BJ (cell line): ENCODE results near the gene ACAP2. TPM values are rescaled to one million over a fixed set of nuclear protein-coding genes. Genes with fewer than 3 reads are reported as not detected.

Experiments used
- CTCF ChIA-PET: fragments of 350-600 bp; formaldehyde crosslinking; extraction: SDS; loops from one replicate; lab custom pipeline; 2021; ENCODE audit warnings: antibody characterized with exemption, inconsistent platforms; lab: Yijun Ruan, JAX
- POLR2A ChIA-PET: fragments of 300-600 bp; sonication (Branson Sonifier 250); formaldehyde crosslinking; extraction: SDS; loops from one replicate; lab custom pipeline; 2021; ENCODE audit warnings: antibody characterized with exemption; lab: Charles Lee
- DNase-seq: peaks from one replicate; pipeline ENCODE4 v3.0.0-alpha.2; 2011; ENCODE audit warnings: low read depth
- H3K27me3 ChIP-seq: 2 replicates; pipeline ENCODE4 v1.6.0; 2011; ENCODE audit warnings: low read length; ENCODE audit not compliant: control insufficient read depth, insufficient read depth
- H3K36me3 ChIP-seq: 2 replicates; pipeline ENCODE4 v1.5.1; 2011; ENCODE audit warnings: low read length; ENCODE audit not compliant: control insufficient read depth, insufficient read depth
- H3K4me3 ChIP-seq: 2 replicates; pipeline ENCODE4 v1.5.1; 2011; ENCODE audit warnings: low read depth, mild to moderate bottlenecking, control low read depth, low read length
- polyA plus RNA-seq: library from polyadenylated mRNA; depleted of rRNA; stranded (reverse); fragments of >200 nt; gene quantifications from 2 replicates; pipeline ENCODE4 v1.2.3, GENCODE V29; 2011
- TF ChIP-seq, protein P1 (sequence below): IDR thresholded peaks from 2 replicates; pipeline ENCODE4 v1.5.1; 2011; ENCODE audit warnings: low read depth, mild to moderate bottlenecking, control low read depth, inconsistent platforms, low read length, moderate library complexity; ENCODE audit not compliant: insufficient read depth

Gene ACAP2
- polyA plus RNA-seq, 1 experiment: 12.5 TPM

DNA sequence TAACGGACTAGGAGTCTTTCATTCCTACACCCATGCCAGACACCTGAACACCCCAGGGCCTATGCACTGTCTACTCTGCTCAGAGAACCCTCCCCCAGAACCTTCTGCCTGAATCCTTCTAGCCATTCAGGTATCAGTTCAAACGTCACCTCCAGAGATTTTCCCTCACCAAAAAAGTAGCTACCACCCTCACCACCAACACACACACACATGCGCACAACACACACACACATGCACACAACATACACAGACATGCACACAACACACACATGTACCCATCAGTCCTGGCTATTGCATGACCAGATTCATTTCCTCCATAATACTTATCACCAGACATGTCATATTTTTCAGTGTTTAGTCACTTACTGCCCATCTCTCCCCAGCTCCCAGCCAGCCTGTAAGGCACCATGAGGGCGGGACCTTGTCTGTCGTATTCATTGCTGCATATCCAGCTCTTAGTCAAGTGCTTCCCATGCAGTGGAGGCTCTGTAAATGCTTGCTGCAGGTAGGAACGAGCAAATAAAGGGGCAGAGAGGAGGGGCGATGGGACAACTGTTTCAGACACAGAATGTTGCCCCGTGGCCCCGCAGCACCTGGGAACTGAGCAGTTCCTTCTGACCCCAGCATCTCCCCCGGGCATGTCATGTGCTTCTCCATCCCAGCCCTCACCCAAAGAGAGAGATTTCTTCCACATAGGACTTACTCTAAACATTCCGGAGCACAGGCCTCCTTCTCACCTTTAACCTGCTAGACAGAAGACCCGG is 201.0 kb downstream of the ACAP2 start:
- POLR2A ChIA-PET: no interaction called here
- H3K36me3 ChIP-seq: no peaks in the 10 kb centered on the region; the same call in 1 of the 2 replicates
- CTCF ChIA-PET: interaction anchor here (1.2 to 1.9 kb wide), 2 partner anchors 15 to 559 kb away, joined by 3 to 4 read pairs; no protein-coding TSS in a partner anchor
- no peak overlapping the region for H3K4me3 ChIP-seq
- no peaks in the 10 kb centered on the region for H3K27me3 ChIP-seq
- no peak for DNase-seq
- TF ChIP-seq, protein P1, sequence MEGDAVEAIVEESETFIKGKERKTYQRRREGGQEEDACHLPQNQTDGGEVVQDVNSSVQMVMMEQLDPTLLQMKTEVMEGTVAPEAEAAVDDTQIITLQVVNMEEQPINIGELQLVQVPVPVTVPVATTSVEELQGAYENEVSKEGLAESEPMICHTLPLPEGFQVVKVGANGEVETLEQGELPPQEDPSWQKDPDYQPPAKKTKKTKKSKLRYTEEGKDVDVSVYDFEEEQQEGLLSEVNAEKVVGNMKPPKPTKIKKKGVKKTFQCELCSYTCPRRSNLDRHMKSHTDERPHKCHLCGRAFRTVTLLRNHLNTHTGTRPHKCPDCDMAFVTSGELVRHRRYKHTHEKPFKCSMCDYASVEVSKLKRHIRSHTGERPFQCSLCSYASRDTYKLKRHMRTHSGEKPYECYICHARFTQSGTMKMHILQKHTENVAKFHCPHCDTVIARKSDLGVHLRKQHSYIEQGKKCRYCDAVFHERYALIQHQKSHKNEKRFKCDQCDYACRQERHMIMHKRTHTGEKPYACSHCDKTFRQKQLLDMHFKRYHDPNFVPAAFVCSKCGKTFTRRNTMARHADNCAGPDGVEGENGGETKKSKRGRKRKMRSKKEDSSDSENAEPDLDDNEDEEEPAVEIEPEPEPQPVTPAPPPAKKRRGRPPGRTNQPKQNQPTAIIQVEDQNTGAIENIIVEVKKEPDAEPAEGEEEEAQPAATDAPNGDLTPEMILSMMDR: no peak

GRCh38 chr3:195240939-195241338 is 201.9 kb downstream of the ACAP2 start:
- TF ChIP-seq, protein P1: no peak
- H3K4me3 ChIP-seq: no peak overlapping the region
- DNase-seq: no peak
- no peaks in the 10 kb centered on the region for H3K27me3 ChIP-seq
- H3K36me3 ChIP-seq: no peaks in the 10 kb centered on the region; the same call in 1 of the 2 replicates
- CTCF ChIA-PET: interaction anchor here (1.2 to 1.9 kb wide), 2 partner anchors 16 to 569 kb away, joined by 4 to 5 read pairs; partner anchors contain the start of gene LSG1
- POLR2A ChIA-PET: no interaction called here

GRCh38 chr3:195240171-195240701 is 202.6 kb downstream of the ACAP2 start:
- H3K36me3 ChIP-seq: no peaks in the 10 kb centered on the region; the same call in 1 of the 2 replicates
- no peaks in the 10 kb centered on the region for H3K27me3 ChIP-seq
- TF ChIP-seq, protein P1: no peak
- DNase-seq: no peak
- ChIA-PET CTCF (interaction anchor here (1.2 kb wide), 1 partner anchor 568 kb away, joined by 5 read pairs; the partner anchor contains the start of gene LSG1), POLR2A (no interaction called here)
- no peak overlapping the region for H3K4me3 ChIP-seq

DNA sequence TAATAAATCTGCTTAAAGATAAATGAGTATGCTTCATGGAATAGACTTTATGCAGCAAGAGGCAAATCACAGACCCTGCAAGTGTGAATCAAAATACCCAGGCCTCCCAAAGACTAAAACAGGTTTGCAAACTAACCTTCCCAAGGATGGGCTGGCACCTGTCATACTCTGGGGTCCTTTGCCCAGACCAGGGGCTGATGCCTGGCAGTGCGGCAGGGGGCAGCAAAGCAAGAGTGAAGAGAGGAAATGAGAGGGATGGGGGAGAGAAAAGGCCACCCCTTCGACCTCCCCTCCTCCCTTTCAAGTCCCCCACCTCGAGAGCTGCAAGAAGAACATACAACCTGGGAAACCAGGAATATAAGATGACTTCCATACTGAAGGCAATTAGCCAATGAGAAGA is 203.7 kb downstream of the ACAP2 start:
- no peaks in the 10 kb centered on the region for H3K27me3 ChIP-seq
- CTCF ChIA-PET: interaction anchor here (0.8 to 1.1 kb wide), 3 partner anchors 12 to 557 kb away, joined by 3 read pairs; no protein-coding TSS in a partner anchor
- no peak for DNase-seq
- no peak overlapping the region for H3K4me3 ChIP-seq
- TF ChIP-seq, protein P1: no peak
- H3K36me3 ChIP-seq: no peaks in the 10 kb centered on the region; the same call in 1 of the 2 replicates
- POLR2A ChIA-PET: no interaction called here

DNA sequence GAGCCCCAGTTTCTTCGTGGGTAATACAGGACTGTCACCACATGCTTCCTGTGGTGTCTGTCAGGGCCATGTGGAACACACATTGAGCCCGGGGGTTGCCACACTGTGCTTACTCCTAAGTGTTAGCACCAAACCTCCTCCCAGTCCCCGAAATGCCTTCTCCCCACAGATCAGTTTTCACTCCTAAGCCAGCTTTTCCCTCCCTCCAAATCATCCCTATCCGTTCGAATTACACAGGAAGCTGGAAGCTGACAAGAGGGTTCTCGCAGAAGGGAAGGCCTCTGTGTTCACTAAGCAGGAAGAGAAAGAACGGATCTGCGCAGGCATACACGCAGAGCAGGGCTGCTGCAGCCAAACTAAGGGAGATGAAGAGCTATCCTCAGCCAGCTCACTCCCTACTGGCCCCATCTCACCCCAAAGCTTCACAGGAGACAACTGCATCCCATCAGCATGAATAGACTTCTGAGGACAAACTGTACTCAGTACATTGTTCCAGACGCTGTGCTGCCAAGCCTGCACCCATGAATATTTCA is 204.2 kb downstream of the ACAP2 start:
- DNase-seq: no peak
- POLR2A ChIA-PET: no interaction called here

More for the DNA sequence above, 204.2 kb downstream of the ACAP2 start:
- CTCF ChIA-PET: interaction anchor here (1.0 to 1.1 kb wide), 2 partner anchors 11 to 556 kb away, joined by 3 read pairs; no protein-coding TSS in a partner anchor
- Histone ChIP-seq H3K36me3 (no peaks in the 10 kb centered on the region; the same call in 1 of the 2 replicates), H3K4me3 (no peak overlapping the region), H3K27me3 (no peaks in the 10 kb centered on the region)
- TF ChIP-seq, protein P1: no peak
